WERI-Rb-1 (cell line): ENCODE data around the gene BMP10.

Experiments used
- DNase-seq: peaks from one replicate; pipeline ENCODE4 v3.0.0-alpha.2; 2020
- H3K27ac ChIP-seq: fragments of 250-450 bp; sonication (Bioruptor Pico); 2 replicates; pipeline ENCODE4 v1.5.1; 2020; ENCODE audit warnings: mild to moderate bottlenecking, moderate library complexity
- H3K27me3 ChIP-seq: fragments of 250-450 bp; sonication (Bioruptor Pico); 2 replicates; pipeline ENCODE4 v1.5.1; 2021; ENCODE audit warnings: mild to moderate bottlenecking, low read depth, moderate library complexity; ENCODE audit not compliant: insufficient read depth, severe bottlenecking
- H3K36me3 ChIP-seq: fragments of 250-450 bp; sonication (Bioruptor Pico); 2 replicates; pipeline ENCODE4 v1.5.1; 2020; ENCODE audit warnings: mild to moderate bottlenecking, moderate library complexity
- H3K4me3 ChIP-seq: 2 replicates; pipeline ENCODE4 v1.5.1; 2011; ENCODE audit warnings: low read depth, mild to moderate bottlenecking, control low read depth, low read length
- H3K9me3 ChIP-seq: fragments of 250-450 bp; sonication (Bioruptor Pico); 2 replicates; pipeline ENCODE4 v1.5.1; 2021; ENCODE audit warnings: mild to moderate bottlenecking, moderate library complexity; ENCODE audit not compliant: severe bottlenecking
- TF ChIP-seq, protein P1 (sequence below): IDR thresholded peaks from 2 replicates; pipeline ENCODE4 v1.5.1; 2011; ENCODE audit warnings: low read depth, mild to moderate bottlenecking, control low read depth, inconsistent platforms, low read length

BMP10 gene

DNA sequence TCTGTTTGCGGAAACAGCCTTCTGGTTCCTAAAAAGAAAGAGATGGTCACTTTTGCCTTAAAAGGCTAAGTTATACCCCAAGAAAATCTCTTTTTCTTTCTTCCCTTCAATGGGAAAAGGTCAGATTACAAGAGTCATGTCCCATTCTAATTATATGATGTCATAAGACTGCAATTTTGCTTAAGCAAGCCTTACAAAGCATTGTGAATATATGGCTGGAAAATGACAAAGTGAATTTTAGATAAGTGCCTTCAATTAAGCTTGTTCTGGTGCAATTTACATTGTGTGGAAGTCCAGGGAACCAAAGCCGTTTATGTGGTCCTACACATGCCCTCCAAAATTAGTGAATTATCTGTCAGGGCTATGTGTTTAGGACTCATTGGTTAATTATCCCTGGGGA lies 7.6 kb upstream of the BMP10 start:
- no peaks in the 10 kb centered on the region for H3K9me3 ChIP-seq
- no peak for DNase-seq

DNA sequence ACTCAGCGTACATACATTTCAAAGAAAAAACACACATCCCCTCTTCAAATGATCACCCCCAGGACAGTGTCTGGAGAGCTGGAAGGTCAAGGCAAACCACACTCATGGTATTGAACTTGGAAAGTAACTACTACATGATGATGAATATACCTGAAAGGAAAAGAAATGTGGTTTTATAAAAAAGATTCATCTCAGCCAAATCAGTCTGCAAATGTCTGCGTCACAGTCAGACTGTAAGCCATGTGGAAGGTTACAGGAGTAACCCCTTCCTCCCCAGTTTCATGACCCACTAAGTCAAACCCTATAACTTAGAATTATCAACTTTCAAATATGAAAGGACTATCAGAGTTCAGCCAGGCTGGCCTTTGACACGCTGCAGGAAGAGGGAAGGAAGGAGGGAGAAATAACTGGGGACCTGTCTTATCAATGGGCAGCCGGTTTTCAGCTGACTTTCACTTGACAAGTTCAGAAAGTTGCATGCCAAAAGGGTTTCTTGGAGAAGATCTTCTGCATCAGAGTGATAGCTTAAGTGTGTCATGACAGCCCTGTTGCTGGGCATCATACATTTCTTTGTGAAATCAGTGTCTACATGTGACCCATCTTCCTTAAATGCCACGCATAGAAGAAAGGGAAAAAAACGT lies 7.0 kb upstream of the BMP10 start:
- H3K27me3 ChIP-seq: peaks cover 68% of the 10 kb centered on the region
- no peaks in the 10 kb centered on the region for H3K9me3 ChIP-seq
- TF ChIP-seq, protein P1, sequence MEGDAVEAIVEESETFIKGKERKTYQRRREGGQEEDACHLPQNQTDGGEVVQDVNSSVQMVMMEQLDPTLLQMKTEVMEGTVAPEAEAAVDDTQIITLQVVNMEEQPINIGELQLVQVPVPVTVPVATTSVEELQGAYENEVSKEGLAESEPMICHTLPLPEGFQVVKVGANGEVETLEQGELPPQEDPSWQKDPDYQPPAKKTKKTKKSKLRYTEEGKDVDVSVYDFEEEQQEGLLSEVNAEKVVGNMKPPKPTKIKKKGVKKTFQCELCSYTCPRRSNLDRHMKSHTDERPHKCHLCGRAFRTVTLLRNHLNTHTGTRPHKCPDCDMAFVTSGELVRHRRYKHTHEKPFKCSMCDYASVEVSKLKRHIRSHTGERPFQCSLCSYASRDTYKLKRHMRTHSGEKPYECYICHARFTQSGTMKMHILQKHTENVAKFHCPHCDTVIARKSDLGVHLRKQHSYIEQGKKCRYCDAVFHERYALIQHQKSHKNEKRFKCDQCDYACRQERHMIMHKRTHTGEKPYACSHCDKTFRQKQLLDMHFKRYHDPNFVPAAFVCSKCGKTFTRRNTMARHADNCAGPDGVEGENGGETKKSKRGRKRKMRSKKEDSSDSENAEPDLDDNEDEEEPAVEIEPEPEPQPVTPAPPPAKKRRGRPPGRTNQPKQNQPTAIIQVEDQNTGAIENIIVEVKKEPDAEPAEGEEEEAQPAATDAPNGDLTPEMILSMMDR: no peak
- no peaks in the 10 kb centered on the region for H3K36me3 ChIP-seq
- no peak for DNase-seq
- H3K4me3 ChIP-seq: no peak overlapping the region
- no peak overlapping the region for H3K27ac ChIP-seq

More for the DNA sequence above, 7.6 kb upstream of the BMP10 start:
- Histone ChIP-seq H3K36me3 (no peaks in the 10 kb centered on the region), H3K4me3 (no peak overlapping the region), H3K27ac (no peak overlapping the region), H3K27me3 (peaks cover 70% of the 10 kb centered on the region)
- TF ChIP-seq, protein P1: no peak

DNA sequence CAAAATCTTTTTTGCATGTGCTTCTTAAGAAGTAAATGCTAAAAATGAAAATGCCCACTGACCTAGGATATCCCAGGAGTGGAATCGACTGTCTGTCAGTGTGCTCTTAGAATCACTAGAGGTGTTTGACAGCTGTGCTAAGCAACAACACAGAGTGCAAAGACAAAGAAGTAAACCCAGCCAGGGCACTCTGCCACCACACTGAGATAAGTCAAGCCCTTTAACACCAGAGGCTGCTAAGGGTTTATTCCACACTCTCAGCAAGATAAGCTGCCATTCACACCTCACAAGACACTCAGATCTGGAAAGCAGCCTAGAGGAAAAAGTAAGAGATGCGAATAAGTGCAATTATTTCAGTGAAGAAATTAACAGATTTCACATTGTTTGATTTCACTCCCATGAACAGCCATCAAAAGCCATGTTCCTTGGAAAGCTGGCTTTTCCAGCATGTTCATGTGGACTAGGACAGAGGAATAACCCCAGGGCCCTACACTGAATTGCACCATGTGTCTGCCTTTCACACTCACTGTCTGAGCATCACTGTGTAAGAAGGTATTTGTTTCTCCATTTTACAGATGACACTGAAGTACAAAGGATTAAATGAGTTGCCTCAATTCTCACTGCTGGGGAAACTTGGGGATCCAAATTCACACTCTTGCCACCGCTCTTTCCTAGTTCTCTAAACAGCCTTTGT lies 6.0 kb upstream of the BMP10 start:
- H3K27me3 ChIP-seq: peaks cover 67% of the 10 kb centered on the region
- no peak for DNase-seq
- no peaks in the 10 kb centered on the region for H3K36me3 ChIP-seq
- H3K27ac ChIP-seq: no peak overlapping the region
- TF ChIP-seq, protein P1: no peak
- H3K9me3 ChIP-seq: no peaks in the 10 kb centered on the region
- no peak overlapping the region for H3K4me3 ChIP-seq

GRCh38 chr2:68870215-68870614 lies 982 bp downstream of the BMP10 start:
- Histone ChIP-seq H3K27me3 (peaks cover 74% of the 10 kb centered on the region), H3K9me3 (no peaks in the 10 kb centered on the region), H3K27ac (no peak overlapping the region), H3K4me3 (no peak overlapping the region), H3K36me3 (no peaks in the 10 kb centered on the region)
- TF ChIP-seq, protein P1: no peak
- no peak for DNase-seq

- TF ChIP-seq, protein P1: no peak
- Histone ChIP-seq H3K9me3 (no peaks in the 10 kb centered on the region), H3K36me3 (no peaks in the 10 kb centered on the region), H3K27me3 (peaks cover 62% of the 10 kb centered on the region), H3K27ac (no peak overlapping the region), H3K4me3 (no peak overlapping the region)
- no peak for DNase-seq
These were observed 6.1 kb downstream of the BMP10 start for GRCh38 chr2:68865108-68865507.
